K562 (cell line): Measurements from ENCODE around the gene SDC3. TPM values are rescaled to one million over a fixed set of nuclear protein-coding genes. Genes with fewer than 3 reads are reported as not detected.
A peak's percentile ranks its signal among the peaks of the same experiment; 100 is the strongest.

ENCODE experiments used
- ARID3B ChIP-seq: fragments of 250-450 bp; sonication (Bioruptor Pico); IDR thresholded peaks from 2 replicates; pipeline ENCODE4 v1.4.0; 2020; ENCODE audit warnings: borderline replicate concordance
- MEIS2 ChIP-seq: fragments of 450-650 bp; IDR thresholded peaks from 2 replicates; pipeline ENCODE4 v1.6.1; 2014; ENCODE audit warnings: mild to moderate bottlenecking; ENCODE audit not compliant: partially characterized antibody
- MGA ChIP-seq: fragments of 450-650 bp; IDR thresholded peaks from 2 replicates; pipeline ENCODE4 v1.6.1; 2016; ENCODE audit warnings: mild to moderate bottlenecking, moderate library complexity
- SLC30A9 ChIP-seq: fragments of 250-450 bp; sonication (Bioruptor Pico); IDR thresholded peaks from 2 replicates; pipeline ENCODE4 v1.8.0; 2022; ENCODE audit warnings: mild to moderate bottlenecking, moderate library complexity
- TCF7 ChIP-seq: sonication (generic); IDR thresholded peaks from 2 replicates; pipeline ENCODE4 v1.6.1; 2016; ENCODE audit warnings: antibody characterized with exemption, borderline replicate concordance
- polyA plus RNA-seq, 8 experiments: library from polyadenylated mRNA; depleted of rRNA in 4 of 8; stranded (reverse) in 5 of 8; unstranded in 3 of 8; fragments of >200 nt; fragmentation: Nextera tagmentation in 2 of 8; fragmentation: Illumina TruSeq in 1 of 8; extraction: Ambion mirVana in 2 of 8; extraction: Trizol in 1 of 8; gene quantifications; 2 replicates each; pipeline versions ENCODE4 v1.2.1 to v1.2.3, GENCODE V29; 2011 to 2014; ENCODE audit warnings: inconsistent platforms in 1 of 8, missing spikeins in 1 of 8
- total RNA-seq, 7 experiments: library from RNA; depleted of rRNA in 6 of 7; stranded (reverse); fragments of >200 nt in 6 of 7; fragmentation: Illumina TruSeq in 2 of 7; extraction: Trizol in 2 of 7; gene quantifications; 2 replicates each; pipeline versions ENCODE4 v1.2.1 to v1.2.3, GENCODE V29; 2011 to 2021; ENCODE audit warnings: low replicate concordance in 1 of 7

Gene SDC3
- total and polyA plus RNA-seq, 9 of the 15 experiments (the other 6 are each of a cell fraction or from before 2014, with no cell fraction given), result 0.38 to 44.1 (median 12.1) TPM

DNA sequence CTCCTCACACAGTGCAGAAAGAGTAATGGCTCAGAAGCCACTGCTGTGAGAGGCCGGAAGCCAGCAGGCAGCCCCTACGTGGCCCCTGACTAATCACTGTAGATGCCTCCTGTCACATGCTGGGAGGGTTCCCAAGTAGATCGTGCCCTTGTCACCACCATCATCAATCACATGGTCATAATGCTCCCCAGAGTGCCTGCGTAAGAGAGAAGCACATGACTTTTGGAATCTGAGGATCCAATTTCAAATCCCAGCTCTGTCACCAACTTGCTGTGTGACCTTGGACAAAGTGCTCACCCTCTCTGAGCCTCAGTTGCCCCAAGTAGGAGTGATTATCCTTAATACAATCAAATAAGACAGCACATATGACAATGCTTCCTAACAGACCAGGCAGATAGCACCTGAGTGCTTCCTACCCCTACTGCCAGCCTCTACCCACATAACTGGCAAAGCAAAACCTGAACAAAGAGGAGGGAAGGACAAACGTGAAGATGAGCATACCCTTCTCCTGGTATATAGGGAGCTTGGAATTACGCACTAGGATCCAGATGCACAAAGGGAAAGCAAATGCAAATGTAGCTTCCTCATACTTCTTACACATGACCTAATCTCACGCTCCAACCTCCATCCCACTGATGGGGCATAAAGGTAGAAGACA lies 65.7 kb downstream of the SDC3 start (continued):
- TF ChIP-seq MGA (no peak), SLC30A9 (no peak), MEIS2 (peak; percentile 98), ARID3B (no peak), TCF7 (no peak)
